Right lobe of liver (tissue), 6 donors: ENCODE measurements around the gene HSD17B4. TPM values are rescaled to one million over a fixed set of nuclear protein-coding genes. Genes with fewer than 3 reads are reported as not detected.

Experiments
- ATAC-seq, 4 donors: fragments of 200-7000 bp; cut with Tn5 transposase; one replicate each; pipeline ENCODE4 v1.9.1; 2020; ENCODE audit warnings: mild to moderate bottlenecking in 4 of 4, moderate library complexity in 4 of 4
- DNase-seq, 3 donors: peaks; one replicate each; pipeline ENCODE4 v3.0.0-alpha.2; 2020
- H3K27ac ChIP-seq, 3 donors: fragments of 200-600 bp; one replicate each; pipeline ENCODE4 v1.8.0; 2022
- H3K27me3 ChIP-seq, 2 donors: fragments of 200-600 bp; one replicate each; pipeline ENCODE4 v1.8.0; 2022
- H3K36me3 ChIP-seq, 4 donors: fragments of 200-600 bp; sonication (generic) in 1 of 4; one replicate each; pipeline versions ENCODE4 v1.5.1 to v1.8.0; 2017 to 2022; ENCODE audit warnings: control low read depth in 1 of 4
- H3K4me1 ChIP-seq, 4 donors: fragments of 200-600 bp; sonication (generic) in 1 of 4; one replicate each; pipeline versions ENCODE4 v1.5.1 to v1.8.0; 2017 to 2022; ENCODE audit warnings: control low read depth in 1 of 4
- H3K4me3 ChIP-seq, 3 donors: fragments of 200-600 bp; one replicate each; pipeline ENCODE4 v1.8.0; 2022
- H3K9me3 ChIP-seq, 4 donors: fragments of 200-600 bp; sonication (generic) in 1 of 4; one replicate each; pipeline versions ENCODE4 v1.5.1 to v1.8.0; 2017 to 2022; ENCODE audit warnings: control low read depth in 1 of 4
- POLR2A ChIP-seq: fragments of 450-650 bp; IDR thresholded peaks from one replicate; pipeline ENCODE4 v1.6.1; 2017; ENCODE audit warnings: antibody characterized with exemption, mild to moderate bottlenecking
- WGBS: methylation state at CpG from one replicate; pipeline ENCODE4 v1.1.6; 2018; ENCODE audit warnings: low coverage, low lambda C conversion rate; ENCODE audit not compliant: insufficient coverage; ENCODE audit errors: missing lambda C conversion rate; 5-methylcytosine and 5-hydroxymethylcytosine counted together
- intact Hi-C, 2 donors: fragments of 100-400 bp; cut with DNase I; formaldehyde crosslinking; loops; one replicate each; pipeline versions ENCODE4 v1.11.2 to v1.14.1; 2022
- total RNA-seq, 6 experiments: library from RNA; depleted of rRNA in 2 of 6; stranded (reverse); fragments of >200 nt in 2 of 6; fragmentation: NEBNext Ultra II Directional in 3 of 6; extraction: Animal tissue kit (Norgen Biotek cat#: 25700) in 3 of 6; gene quantifications; one replicate each; pipeline versions ENCODE4 v1.1.0 to v1.2.4, GENCODE V29; 2016 to 2023
- TF ChIP-seq, protein P1 (sequence below), 4 donors: fragments of 200-600 bp in 3 of 4; fragments of 450-650 bp in 1 of 4; IDR thresholded peaks; one replicate each; pipeline versions ENCODE4 v1.5.1 to v1.8.0; 2016 to 2022; ENCODE audit warnings: antibody characterized with exemption in 4 of 4, mild to moderate bottlenecking in 2 of 4
- donor health status: DM: no; HTN: yes; CAD: no.
- donor health status: DM: no; HTN: no; CAD: no.
- donor health status: DM: no; HTN: no; CAD: no.
- donor health status: DM: no; HTN: yes; CAD: no.
- donor health status: DM: no; HTN: yes; CAD: no.

The HSD17B4 gene
- total RNA-seq, 6 experiments from 2014 or later: 380 to 571 (median 473) TPM

DNA sequence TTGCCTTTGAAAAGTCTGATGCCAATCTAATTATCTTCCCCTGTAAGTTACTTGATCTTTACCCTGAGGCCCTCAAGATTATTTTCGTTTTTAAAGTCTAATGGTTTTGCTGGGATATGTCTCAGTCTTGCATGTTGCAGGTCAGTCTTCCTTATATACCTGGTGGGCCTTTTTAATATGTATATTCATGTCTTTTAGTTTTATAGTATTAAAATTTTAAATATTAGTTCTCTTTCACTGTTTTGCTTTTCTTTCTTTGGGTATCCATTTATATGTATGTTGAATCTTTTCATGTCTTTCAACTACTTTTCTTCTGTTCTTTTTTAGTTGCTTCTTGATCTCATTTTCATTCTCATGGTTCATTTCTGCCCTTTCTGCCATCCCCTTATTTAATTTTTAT lies 68.9 kb downstream of the HSD17B4 start:
- DNase-seq (no peak), ATAC-seq (no peak)
- TF ChIP-seq, protein P1, sequence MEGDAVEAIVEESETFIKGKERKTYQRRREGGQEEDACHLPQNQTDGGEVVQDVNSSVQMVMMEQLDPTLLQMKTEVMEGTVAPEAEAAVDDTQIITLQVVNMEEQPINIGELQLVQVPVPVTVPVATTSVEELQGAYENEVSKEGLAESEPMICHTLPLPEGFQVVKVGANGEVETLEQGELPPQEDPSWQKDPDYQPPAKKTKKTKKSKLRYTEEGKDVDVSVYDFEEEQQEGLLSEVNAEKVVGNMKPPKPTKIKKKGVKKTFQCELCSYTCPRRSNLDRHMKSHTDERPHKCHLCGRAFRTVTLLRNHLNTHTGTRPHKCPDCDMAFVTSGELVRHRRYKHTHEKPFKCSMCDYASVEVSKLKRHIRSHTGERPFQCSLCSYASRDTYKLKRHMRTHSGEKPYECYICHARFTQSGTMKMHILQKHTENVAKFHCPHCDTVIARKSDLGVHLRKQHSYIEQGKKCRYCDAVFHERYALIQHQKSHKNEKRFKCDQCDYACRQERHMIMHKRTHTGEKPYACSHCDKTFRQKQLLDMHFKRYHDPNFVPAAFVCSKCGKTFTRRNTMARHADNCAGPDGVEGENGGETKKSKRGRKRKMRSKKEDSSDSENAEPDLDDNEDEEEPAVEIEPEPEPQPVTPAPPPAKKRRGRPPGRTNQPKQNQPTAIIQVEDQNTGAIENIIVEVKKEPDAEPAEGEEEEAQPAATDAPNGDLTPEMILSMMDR (IDR thresholded peaks at IDR 0.05): no peak
- no peak for TF ChIP-seq POLR2A
- Histone ChIP-seq H3K27me3 (no peaks in the 10 kb centered on the region), H3K4me3 (no peak overlapping the region), H3K9me3 (no peaks in the 10 kb centered on the region), H3K27ac (no peak overlapping the region), H3K36me3 (peaks cover 0 to 45% (median 21%) of the 10 kb centered on the region in 4 donors), H3K4me1 (peaks cover 0 to 24% (median 4%) of the 10 kb centered on the region in 4 donors)
- 88% methylated on average over 1 of the region's 1 CpG for WGBS
- intact Hi-C loops: no loop called here

DNA sequence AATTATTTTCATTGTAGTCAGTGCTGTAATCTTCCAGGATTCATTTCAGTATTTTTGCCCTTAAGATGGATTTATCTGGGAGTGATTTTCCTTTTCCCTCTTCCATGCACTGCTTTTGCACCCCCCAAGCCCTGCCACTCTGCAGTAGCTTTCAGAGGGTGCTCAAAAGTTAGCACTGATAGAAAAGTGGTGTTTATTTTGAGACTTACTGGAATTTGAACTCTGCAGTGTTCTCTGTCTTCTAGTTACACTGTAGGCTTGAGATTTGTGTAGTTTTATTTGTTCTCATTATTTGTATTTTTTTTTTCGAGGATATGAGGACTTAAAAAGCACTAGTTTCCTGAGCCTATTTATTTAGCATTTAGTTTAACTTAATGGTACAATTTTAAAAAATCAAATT lies 70.5 kb downstream of the HSD17B4 start:
- H3K9me3 ChIP-seq: no peaks in the 10 kb centered on the region
- no peak overlapping the region for H3K27ac ChIP-seq
- no peaks in the 10 kb centered on the region for H3K27me3 ChIP-seq
- peaks cover 0 to 24% (median 4%) of the 10 kb centered on the region in 4 donors for H3K4me1 ChIP-seq
- no peak for TF ChIP-seq POLR2A
- TF ChIP-seq, protein P1 (IDR thresholded peaks at IDR 0.05): no peak
- ATAC-seq (peak; percentile 72 to 90 (median 84)), DNase-seq (no peak)
- H3K36me3 ChIP-seq: peaks cover 0 to 46% (median 25%) of the 10 kb centered on the region in 4 donors
- intact Hi-C loops: no loop called here
- H3K4me3 ChIP-seq: no peak overlapping the region
- WGBS: 25% methylated on average over 1 of the region's 1 CpG

DNA sequence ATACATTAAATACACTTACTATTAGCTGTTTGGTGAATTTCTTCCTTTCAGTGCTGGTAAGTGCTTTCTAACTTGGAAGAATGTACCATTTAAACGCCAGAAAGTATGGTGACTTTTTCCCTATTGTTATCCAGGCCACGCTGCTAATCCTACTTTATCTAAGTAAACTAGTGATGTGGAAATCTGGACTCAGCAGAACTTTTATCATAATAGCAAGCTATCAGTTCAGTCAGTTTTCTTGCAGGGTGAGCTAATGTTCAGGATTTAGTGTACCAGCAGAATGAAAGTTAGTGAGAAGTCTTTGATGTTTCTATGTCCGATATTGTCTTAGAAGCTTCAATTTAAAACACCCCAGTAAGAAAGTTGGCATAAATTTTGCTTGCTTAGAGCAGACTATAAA lies 72.2 kb downstream of the HSD17B4 start:
- no peak overlapping the region for H3K4me3 ChIP-seq
- peaks cover 0 to 42% (median 23%) of the 10 kb centered on the region in 4 donors for H3K36me3 ChIP-seq
- H3K27ac ChIP-seq: no peak overlapping the region
- TF ChIP-seq, protein P1 (IDR thresholded peaks at IDR 0.05): no peak
- no peak for TF ChIP-seq POLR2A
- intact Hi-C loops: no loop called here
- 21% methylated on average over 3 of the region's 3 CpGs for WGBS
- peaks cover 0 to 24% (median 4%) of the 10 kb centered on the region in 4 donors for H3K4me1 ChIP-seq
- ATAC-seq: peak in 3 of 4 donors; percentile 43 to 81 (median 75)
- H3K27me3 ChIP-seq: no peaks in the 10 kb centered on the region
- no peak for DNase-seq
- H3K9me3 ChIP-seq: no peaks in the 10 kb centered on the region

DNA sequence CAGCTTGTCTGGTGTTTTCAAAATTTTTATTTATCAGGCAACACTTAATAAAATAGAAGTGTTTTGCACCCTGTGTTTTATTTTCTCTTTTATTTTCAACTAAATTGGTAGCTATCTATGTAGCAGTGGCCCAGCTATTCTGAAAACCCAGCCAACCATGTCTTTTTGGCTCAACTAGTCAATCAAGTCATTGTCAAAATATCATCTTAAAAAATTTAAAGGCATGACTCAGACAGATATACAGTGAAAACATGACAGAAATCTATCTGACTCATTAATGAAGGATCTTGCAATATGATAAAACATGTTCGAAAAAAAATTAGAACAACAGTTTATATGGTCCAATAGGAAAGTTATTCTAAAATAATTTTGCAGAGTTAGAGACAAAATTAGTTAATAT lies 75.1 kb downstream of the HSD17B4 start:
- Histone ChIP-seq H3K9me3 (no peaks in the 10 kb centered on the region), H3K27ac (no peak overlapping the region), H3K27me3 (no peaks in the 10 kb centered on the region), H3K36me3 (peaks cover 0 to 62% (median 31%) of the 10 kb centered on the region in 4 donors), H3K4me3 (no peak overlapping the region), H3K4me1 (peaks cover 0 to 24% (median 4%) of the 10 kb centered on the region in 4 donors)
- no peak for DNase-seq
- WGBS: 100% methylated on average over 1 of the region's 1 CpG
- intact Hi-C loops: no loop called here
- ATAC-seq: no peak
- TF ChIP-seq POLR2A: no peak
- TF ChIP-seq, protein P1 (IDR thresholded peaks at IDR 0.05): no peak

DNA sequence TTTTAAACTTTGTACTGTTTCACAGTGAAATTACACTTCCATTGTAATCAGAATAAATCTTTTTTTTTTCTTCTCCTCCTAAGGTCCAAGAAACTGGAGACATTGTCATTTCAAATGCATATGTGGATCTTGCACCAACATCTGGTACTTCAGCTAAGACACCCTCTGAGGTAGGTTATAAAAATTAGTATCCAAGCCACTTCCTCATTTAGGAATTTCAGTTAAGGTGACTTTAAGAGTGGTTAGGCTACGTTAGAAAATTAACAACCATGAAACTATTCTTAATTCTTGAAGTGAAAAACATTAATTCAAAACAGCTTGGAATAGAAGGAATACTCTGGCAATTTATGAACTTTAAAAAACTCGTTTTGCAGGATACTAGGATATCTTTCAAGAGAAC lies 77.5 kb downstream of the HSD17B4 start:
- H3K9me3 ChIP-seq: no peaks in the 10 kb centered on the region
- 92% methylated on average over 2 of the region's 2 CpGs for WGBS
- intact Hi-C loops: no loop called here
- peaks cover 0 to 66% (median 31%) of the 10 kb centered on the region in 4 donors for H3K36me3 ChIP-seq
- DNase-seq: no peak
- ATAC-seq: no peak
- TF ChIP-seq POLR2A: no peak
- TF ChIP-seq, protein P1 (IDR thresholded peaks at IDR 0.05): no peak
- H3K27ac ChIP-seq: no peak overlapping the region
- no peaks in the 10 kb centered on the region for H3K27me3 ChIP-seq
- H3K4me1 ChIP-seq: peaks cover 0 to 1% (median 0%) of the 10 kb centered on the region in 4 donors
- H3K4me3 ChIP-seq: no peak overlapping the region
